CD4-positive, alpha-beta T cell treated with Interleukin-17A for 1 hour (primary cell): ENCODE results near the gene PDE8B.

ENCODE experiments used
- DNase-seq: peaks from one replicate; pipeline ENCODE4 v3.0.0-alpha.2; 2020

The PDE8B gene

GRCh38 chr5:77326986-77327734 lies 116.7 kb downstream of the PDE8B start:
- DNase-seq: no peak

GRCh38 chr5:77328930-77329647 lies 118.6 kb downstream of the PDE8B start:
- no peak for DNase-seq

GRCh38 chr5:77329664-77330430 lies 119.4 kb downstream of the PDE8B start:
- no peak for DNase-seq

GRCh38 chr5:77333036-77333435 lies 122.6 kb downstream of the PDE8B start:
- no peak for DNase-seq

GRCh38 chr5:77333451-77334123 lies 123.1 kb downstream of the PDE8B start:
- no peak for DNase-seq

GRCh38 chr5:77337246-77337645 lies 126.8 kb downstream of the PDE8B start:
- DNase-seq: no peak

GRCh38 chr5:77337686-77338085 lies 127.2 kb downstream of the PDE8B start:
- DNase-seq: no peak

GRCh38 chr5:77339337-77339890 lies 128.9 kb downstream of the PDE8B start:
- no peak for DNase-seq

- DNase-seq: no peak
Measured at GRCh38 chr5:77343165-77343564, 132.7 kb downstream of the PDE8B start.

- no peak for DNase-seq
Measured at GRCh38 chr5:77347435-77348098, 137.1 kb downstream of the PDE8B start.

GRCh38 chr5:77353251-77353650 lies 142.8 kb downstream of the PDE8B start:
- DNase-seq: no peak

GRCh38 chr5:77354454-77354853 lies 144.0 kb downstream of the PDE8B start:
- no peak for DNase-seq

GRCh38 chr5:77355080-77355479 lies 144.6 kb downstream of the PDE8B start:
- no peak for DNase-seq

- no peak for DNase-seq
Measured at GRCh38 chr5:77355751-77356150, 145.3 kb downstream of the PDE8B start.

- DNase-seq: no peak
Measured at GRCh38 chr5:77356740-77357139, 146.3 kb downstream of the PDE8B start.

- DNase-seq: no peak
Measured at GRCh38 chr5:77358255-77359205, 148.1 kb downstream of the PDE8B start.

GRCh38 chr5:77359231-77359630 lies 148.8 kb downstream of the PDE8B start:
- no peak for DNase-seq

GRCh38 chr5:77360381-77360780 lies 149.9 kb downstream of the PDE8B start:
- no peak for DNase-seq

GRCh38 chr5:77360973-77361372 lies 150.5 kb downstream of the PDE8B start:
- no peak for DNase-seq

- no peak for DNase-seq
Measured at GRCh38 chr5:77366717-77367500, 156.4 kb downstream of the PDE8B start.
